Muscle layer of duodenum (tissue), 2 donors: ENCODE results near the gene GLB1L.

Source experiments
- H3K27ac ChIP-seq: one replicate; pipeline ENCODE4 v1.7.0; 2013; ENCODE audit warnings: mild to moderate bottlenecking, low read length
- H3K27me3 ChIP-seq: one replicate; pipeline ENCODE4 v1.7.0; 2013; ENCODE audit warnings: low read depth, mild to moderate bottlenecking, control low read depth, low read length
- H3K36me3 ChIP-seq, 2 donors: one replicate each; pipeline ENCODE4 v1.7.0; 2013; ENCODE audit warnings: low read length in 2 of 2, control low read depth in 1 of 2, mild to moderate bottlenecking in 1 of 2; ENCODE audit not compliant: insufficient read depth in 2 of 2, control insufficient read depth in 1 of 2
- H3K4me1 ChIP-seq, 2 donors: one replicate each; pipeline ENCODE4 v1.7.0; 2013; ENCODE audit warnings: low read length in 2 of 2, mild to moderate bottlenecking in 2 of 2, control low read depth in 1 of 2, moderate library complexity in 1 of 2; ENCODE audit not compliant: insufficient read depth in 2 of 2, control insufficient read depth in 1 of 2
- H3K4me3 ChIP-seq, 2 donors: one replicate each; pipeline ENCODE4 v1.7.0; 2013; ENCODE audit warnings: low read length in 2 of 2, low read depth in 1 of 2, mild to moderate bottlenecking in 1 of 2
- H3K9me3 ChIP-seq, 2 donors: one replicate each; pipeline ENCODE4 v1.7.0; 2013; ENCODE audit warnings: low read length in 2 of 2, control low read depth in 1 of 2, mild to moderate bottlenecking in 1 of 2; ENCODE audit not compliant: control insufficient read depth in 1 of 2
- donor health status: healthy.

Gene GLB1L

GRCh38 chr2:219219784-219220532 lies 25.3 kb downstream of the GLB1L start:
- Histone ChIP-seq H3K9me3 (no peaks in the 10 kb centered on the region), H3K4me3 (peak overlapping the region in 1 of 2 donors; percentile 75), H3K27me3 (no peaks in the 10 kb centered on the region), H3K4me1 (peaks cover 7 to 35% of the 10 kb centered on the region in 2 donors), H3K27ac (peak overlapping the region; percentile 69), H3K36me3 (peaks cover 47 to 76% of the 10 kb centered on the region in 2 donors)

DNA sequence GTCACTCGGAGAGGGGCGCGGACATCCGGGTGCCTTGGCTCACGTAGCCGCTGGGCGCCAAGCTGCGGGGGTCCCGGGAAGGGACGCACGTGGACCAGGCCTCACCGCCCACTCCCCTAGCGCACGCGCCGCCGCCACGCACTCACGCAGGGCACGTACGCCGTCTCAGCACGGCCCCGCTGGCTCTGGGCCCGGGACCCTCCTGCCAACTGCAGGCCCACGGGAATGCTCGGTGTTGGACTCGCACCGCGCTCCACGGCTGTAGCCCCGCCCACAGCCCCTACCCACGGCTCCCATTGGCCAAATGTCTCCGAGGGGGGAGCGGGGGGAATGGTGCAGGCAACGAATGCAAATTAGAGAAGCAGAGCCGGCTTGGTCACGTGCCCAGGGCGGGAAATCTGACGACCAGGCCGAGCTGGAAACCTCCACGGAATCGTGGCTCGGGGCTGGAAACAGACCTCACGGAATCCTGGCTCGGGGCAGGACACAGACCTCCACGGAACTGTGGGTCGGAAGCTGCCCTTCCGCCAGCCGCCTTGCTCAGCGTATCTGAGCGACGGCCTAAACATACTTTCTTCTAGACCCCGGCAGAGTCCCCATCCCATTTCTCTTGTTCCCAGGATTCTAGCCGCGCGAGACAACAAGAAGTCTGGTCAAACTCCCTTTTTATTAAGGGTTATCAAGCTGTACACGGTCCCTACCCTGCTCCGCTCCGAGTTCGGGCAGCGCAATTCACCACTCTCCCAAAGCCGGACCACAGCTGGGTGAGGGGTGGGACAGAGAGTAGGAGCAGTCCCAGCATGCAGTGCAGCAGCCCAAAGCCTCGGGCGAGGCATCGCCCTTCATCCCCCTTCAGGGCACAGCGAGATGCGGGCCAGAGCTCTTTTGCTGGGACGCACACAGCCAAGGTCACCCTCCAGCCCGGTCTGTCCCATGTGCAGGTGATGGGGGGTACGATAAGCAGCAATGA lies 26.2 kb downstream of the GLB1L start, which contains the start of gene ABCB6:
Gene ABCB6, minus strand, starts transcription at position 227 of the 970 bp plus-strand sequence. CDS start 285 bp downstream, outside the sequence.
- Histone ChIP-seq H3K27ac (peak within 1 kb of the TSS; percentile 69), H3K9me3 (no peaks in the 10 kb centered on the region), H3K27me3 (no peaks in the 10 kb centered on the region), H3K4me1 (peaks cover 7 to 35% of the 10 kb centered on the region in 2 donors), H3K36me3 (peaks cover 42 to 75% of the 10 kb centered on the region in 2 donors), H3K4me3 (peak within 1 kb of the TSS; percentile 60 to 75)

GRCh38 chr2:219218217-219218731 lies 27.0 kb downstream of the GLB1L start:
- peak overlapping the region; percentile 60 to 75 for H3K4me3 ChIP-seq
- peaks cover 7 to 35% of the 10 kb centered on the region in 2 donors for H3K4me1 ChIP-seq
- no peaks in the 10 kb centered on the region for H3K9me3 ChIP-seq
- no peaks in the 10 kb centered on the region for H3K27me3 ChIP-seq
- H3K36me3 ChIP-seq: peaks cover 39 to 75% of the 10 kb centered on the region in 2 donors
- H3K27ac ChIP-seq: peak overlapping the region; percentile 69

DNA sequence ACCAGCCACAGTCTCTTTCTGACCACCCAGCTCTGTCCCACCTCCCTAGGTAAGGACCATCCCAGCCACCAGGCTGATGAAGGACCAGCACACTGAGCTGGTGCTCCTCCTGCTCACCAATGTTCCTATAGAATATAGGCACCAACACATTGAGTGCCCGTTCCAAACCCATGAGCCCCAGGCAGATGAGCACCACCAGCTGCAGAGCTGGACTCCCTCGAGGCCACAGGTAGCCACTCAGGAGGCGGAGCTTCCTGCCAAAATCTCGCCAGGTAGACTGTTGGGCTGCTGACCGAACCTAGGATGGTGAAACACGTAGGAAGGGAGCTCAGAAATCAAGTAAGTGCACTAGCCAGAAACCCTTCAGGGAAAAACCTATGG lies 28.7 kb downstream of the GLB1L start:
- Histone ChIP-seq H3K27ac (no peak overlapping the region), H3K9me3 (no peaks in the 10 kb centered on the region), H3K4me1 (peaks cover 7 to 35% of the 10 kb centered on the region in 2 donors), H3K4me3 (no peak overlapping the region), H3K36me3 (peaks cover 23 to 71% of the 10 kb centered on the region in 2 donors), H3K27me3 (no peaks in the 10 kb centered on the region)

DNA sequence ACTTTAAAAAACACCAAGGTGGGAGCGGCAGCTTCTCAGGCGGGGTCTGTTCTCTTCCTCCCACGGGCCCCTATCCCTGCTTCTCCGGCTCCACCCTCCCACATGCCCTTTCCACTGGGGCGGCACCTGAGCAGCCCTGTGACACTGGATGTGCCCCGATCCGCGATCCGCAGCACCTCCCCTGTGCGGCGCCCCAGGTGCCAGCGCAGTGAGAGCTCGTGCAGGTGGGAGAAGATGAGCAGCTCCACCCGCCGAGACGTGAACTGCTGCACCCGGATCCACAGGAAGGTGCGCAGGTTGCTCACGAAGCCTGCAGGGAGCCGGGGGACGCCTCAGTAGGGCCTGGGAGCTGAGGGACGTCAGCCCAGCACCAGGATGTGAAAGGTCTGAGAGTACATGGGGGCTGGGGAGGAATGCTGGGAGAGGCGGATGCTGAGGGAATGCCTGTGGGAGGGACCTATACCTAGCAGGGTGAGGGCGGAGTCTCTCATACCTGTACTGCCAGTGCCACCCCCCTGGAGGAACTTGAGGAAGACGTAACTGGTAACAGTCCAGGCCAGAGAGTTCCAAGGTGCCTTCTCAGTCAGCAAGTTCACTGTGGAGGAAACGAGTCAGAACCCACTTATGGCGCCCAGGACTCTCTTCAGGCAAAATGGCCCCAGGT lies 29.2 kb downstream of the GLB1L start:
- Histone ChIP-seq H3K4me1 (peaks cover 7 to 35% of the 10 kb centered on the region in 2 donors), H3K27me3 (no peaks in the 10 kb centered on the region), H3K9me3 (no peaks in the 10 kb centered on the region), H3K27ac (no peak overlapping the region), H3K36me3 (peaks cover 18 to 68% of the 10 kb centered on the region in 2 donors), H3K4me3 (no peak overlapping the region)

GRCh38 chr2:219214786-219215185 lies 30.5 kb downstream of the GLB1L start:
- H3K4me1 ChIP-seq: peaks cover 7 to 29% of the 10 kb centered on the region in 2 donors
- peaks cover 13 to 68% of the 10 kb centered on the region in 2 donors for H3K36me3 ChIP-seq
- no peak overlapping the region for H3K4me3 ChIP-seq
- H3K27ac ChIP-seq: no peak overlapping the region
- no peaks in the 10 kb centered on the region for H3K27me3 ChIP-seq
- no peaks in the 10 kb centered on the region for H3K9me3 ChIP-seq

DNA sequence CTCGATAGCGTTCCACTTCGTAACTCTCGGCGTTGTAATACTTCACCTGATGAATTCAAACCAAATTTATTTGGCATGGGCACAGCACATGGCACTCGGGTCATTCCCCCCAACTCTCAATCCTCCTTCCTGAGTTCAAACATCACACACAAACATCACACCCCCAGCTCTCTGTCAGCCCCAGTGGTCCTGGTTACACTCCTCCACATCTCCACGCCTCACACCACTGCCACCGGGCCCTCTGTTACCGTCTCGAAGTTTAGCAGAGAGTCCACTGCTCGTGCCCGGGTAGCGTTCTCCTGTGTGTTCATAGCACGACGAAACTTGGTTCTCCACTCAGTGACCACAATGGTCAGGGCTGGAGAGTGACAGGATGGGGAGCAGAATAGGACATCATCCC lies 31.1 kb downstream of the GLB1L start:
- Histone ChIP-seq H3K36me3 (peaks cover 15 to 72% of the 10 kb centered on the region in 2 donors), H3K27ac (no peak overlapping the region)

GRCh38 chr2:219213486-219214071 lies 31.7 kb downstream of the GLB1L start:
- Histone ChIP-seq H3K27me3 (no peaks in the 10 kb centered on the region), H3K9me3 (no peaks in the 10 kb centered on the region), H3K36me3 (peaks cover 20 to 77% of the 10 kb centered on the region in 2 donors), H3K27ac (no peak overlapping the region), H3K4me1 (peaks cover 0 to 19% of the 10 kb centered on the region in 2 donors), H3K4me3 (no peak overlapping the region)

More for the DNA sequence above, 31.1 kb downstream of the GLB1L start:
- H3K4me1 ChIP-seq: peaks cover 1 to 22% of the 10 kb centered on the region in 2 donors
- no peaks in the 10 kb centered on the region for H3K27me3 ChIP-seq
- H3K9me3 ChIP-seq: no peaks in the 10 kb centered on the region
- H3K4me3 ChIP-seq: no peak overlapping the region

DNA sequence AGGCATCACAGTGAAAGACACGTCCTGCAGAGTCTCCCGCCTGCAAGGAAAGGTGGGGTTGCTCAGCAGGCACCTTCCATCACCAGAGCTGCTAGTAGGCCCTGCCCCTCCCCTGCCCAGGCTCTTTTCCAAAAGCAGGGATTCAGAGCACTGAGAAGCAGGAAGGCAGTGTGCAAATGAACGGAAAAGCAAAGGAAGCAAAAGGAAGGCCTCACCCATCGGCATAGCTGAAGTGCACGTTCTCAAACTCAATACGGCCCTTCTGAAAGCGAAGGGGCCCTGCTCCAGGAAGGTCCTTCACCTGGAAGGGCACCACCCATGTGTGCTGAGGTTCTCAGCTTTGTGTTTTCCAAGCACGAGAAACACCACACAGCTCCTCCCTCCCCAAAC lies 32.2 kb downstream of the GLB1L start:
- Histone ChIP-seq H3K36me3 (peaks cover 20 to 77% of the 10 kb centered on the region in 2 donors), H3K9me3 (no peaks in the 10 kb centered on the region), H3K27me3 (no peaks in the 10 kb centered on the region), H3K27ac (no peak overlapping the region), H3K4me3 (no peak overlapping the region), H3K4me1 (peaks cover 3 to 18% of the 10 kb centered on the region in 2 donors)

GRCh38 chr2:219210886-219211362 lies 34.3 kb downstream of the GLB1L start:
- Histone ChIP-seq H3K27ac (no peak overlapping the region), H3K36me3 (peaks cover 15 to 68% of the 10 kb centered on the region in 2 donors), H3K9me3 (no peaks in the 10 kb centered on the region), H3K27me3 (no peaks in the 10 kb centered on the region), H3K4me1 (peaks cover 12 to 15% of the 10 kb centered on the region in 2 donors), H3K4me3 (no peak overlapping the region)
